Thoracic aorta (tissue), 2 donors: ENCODE data around the gene NLGN1. TPM values are rescaled to one million over a fixed set of nuclear protein-coding genes. Genes with fewer than 3 reads are reported as not detected.

ENCODE experiments used
- ATAC-seq: fragments of 150-250 bp; one replicate; pipeline ENCODE4 v1.8.0; 2017; ENCODE audit warnings: low read depth; ENCODE audit not compliant: insufficient number of reproducible peaks, low FRiP score
- DNase-seq: peaks from one replicate; pipeline ENCODE4 v3.0.0-alpha.2; 2020; ENCODE audit warnings: low spot score
- H3K27ac ChIP-seq, 2 donors: fragments of 200-600 bp; sonication (generic); 1 replicate in 1 of 2; 2 replicates in 1 of 2; pipeline ENCODE4 v1.5.1; 2016; ENCODE audit warnings: mild to moderate bottlenecking in 2 of 2, moderate library complexity in 2 of 2
- H3K27me3 ChIP-seq: fragments of 200-600 bp; sonication (generic); replicated peaks from 2 replicates; pipeline ENCODE4 v1.6.0; 2016; ENCODE audit warnings: mild to moderate bottlenecking; ENCODE audit not compliant: insufficient read depth
- H3K36me3 ChIP-seq: fragments of 200-600 bp; sonication (generic); one replicate; pipeline ENCODE4 v1.5.1; 2016
- H3K4me1 ChIP-seq, 2 donors: fragments of 200-600 bp; sonication (generic); 1 replicate in 1 of 2; 2 replicates in 1 of 2; pipeline versions ENCODE4 v1.5.1 to v1.6.0; 2016; ENCODE audit warnings: low read depth in 2 of 2, mild to moderate bottlenecking in 1 of 2; ENCODE audit not compliant: control insufficient read depth in 1 of 2
- H3K4me3 ChIP-seq: fragments of 200-600 bp; sonication (generic); 2 replicates; pipeline ENCODE4 v1.5.1; 2016; ENCODE audit warnings: mild to moderate bottlenecking
- H3K9me3 ChIP-seq: fragments of 200-600 bp; sonication (generic); 2 replicates; pipeline ENCODE4 v1.5.1; 2016
- CTCF ChIP-seq: fragments of 200-600 bp; sonication (generic); IDR thresholded peaks from one replicate; pipeline ENCODE4 v1.5.1; 2019; ENCODE audit warnings: antibody characterized with exemption
- total RNA-seq, 2 donors: library from RNA; depleted of rRNA; stranded (reverse); fragments of >200 nt; gene quantifications; one replicate each; pipeline versions ENCODE4 v1.1.0 to v1.2.3, GENCODE V29; 2016

NLGN1 gene
- total RNA-seq, 2 donors from 2014 or later = 17.8 to 18.3 TPM

- ATAC-seq = no peak
- DNase-seq = no peak
- no peaks in the 10 kb centered on the region for H3K4me1 ChIP-seq
- no peak overlapping the region for H3K27ac ChIP-seq
- H3K27me3 ChIP-seq = no peaks in the 10 kb centered on the region
- no peaks in the 10 kb centered on the region for H3K9me3 ChIP-seq
- H3K36me3 ChIP-seq = no peaks in the 10 kb centered on the region
- TF ChIP-seq CTCF = no peak
- no peak overlapping the region for H3K4me3 ChIP-seq
Observed at GRCh38 chr3:174097686-174098085, 700.1 kb downstream of the NLGN1 start.

GRCh38 chr3:174098746-174099145 lies 701.2 kb downstream of the NLGN1 start:
- no peaks in the 10 kb centered on the region for H3K4me1 ChIP-seq
- no peak for TF ChIP-seq CTCF
- H3K9me3 ChIP-seq = no peaks in the 10 kb centered on the region
- no peaks in the 10 kb centered on the region for H3K36me3 ChIP-seq
- ATAC-seq = no peak
- H3K27ac ChIP-seq = no peak overlapping the region
- H3K27me3 ChIP-seq = no peaks in the 10 kb centered on the region
- H3K4me3 ChIP-seq = no peak overlapping the region
- no peak for DNase-seq

- TF ChIP-seq CTCF = no peak
- Histone ChIP-seq H3K4me1 (no peaks in the 10 kb centered on the region), H3K4me3 (no peak overlapping the region), H3K27me3 (no peaks in the 10 kb centered on the region), H3K9me3 (no peaks in the 10 kb centered on the region), H3K36me3 (no peaks in the 10 kb centered on the region), H3K27ac (no peak overlapping the region)
- DNase-seq = no peak
- no peak for ATAC-seq
Observed at GRCh38 chr3:174099724-174100123, 702.2 kb downstream of the NLGN1 start.

DNA sequence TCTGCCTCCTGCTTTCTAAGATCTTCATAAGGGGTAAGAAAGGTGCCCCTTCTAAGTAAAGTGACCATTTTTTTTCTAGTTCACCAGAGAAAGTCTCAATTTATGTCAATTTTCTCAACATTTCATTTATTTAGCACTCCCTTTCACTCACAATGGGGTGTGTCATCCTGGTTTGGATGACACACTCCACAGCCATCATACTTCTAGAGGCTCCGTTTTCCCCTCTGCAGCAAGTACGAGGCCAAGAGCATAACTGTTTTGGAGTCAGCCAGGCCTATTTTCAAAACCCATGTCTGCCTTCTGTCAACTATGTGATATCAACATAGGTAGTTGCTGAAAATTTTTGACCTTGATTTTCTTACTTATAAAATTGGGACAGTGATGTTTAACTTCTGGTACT lies 703.2 kb downstream of the NLGN1 start:
- no peak overlapping the region for H3K4me3 ChIP-seq
- no peaks in the 10 kb centered on the region for H3K9me3 ChIP-seq
- DNase-seq (no peak), ATAC-seq (no peak)
- H3K27me3 ChIP-seq = no peaks in the 10 kb centered on the region
- H3K4me1 ChIP-seq = no peaks in the 10 kb centered on the region
- TF ChIP-seq CTCF = no peak
- H3K27ac ChIP-seq = no peak overlapping the region
- H3K36me3 ChIP-seq = no peaks in the 10 kb centered on the region

- ATAC-seq (no peak), DNase-seq (no peak)
- Histone ChIP-seq H3K36me3 (no peaks in the 10 kb centered on the region), H3K9me3 (no peaks in the 10 kb centered on the region), H3K4me3 (no peak overlapping the region), H3K27ac (no peak overlapping the region), H3K27me3 (no peaks in the 10 kb centered on the region), H3K4me1 (no peaks in the 10 kb centered on the region)
- TF ChIP-seq CTCF = no peak
Observed at GRCh38 chr3:174101244-174101643, 703.7 kb downstream of the NLGN1 start.
